Ovary (tissue), 9 donors: ENCODE results near the gene SLC23A3. TPM values are rescaled to one million over a fixed set of nuclear protein-coding genes. Genes with fewer than 3 reads are reported as not detected.

ENCODE experiments used
- DNase-seq, 5 donors: peaks; one replicate each; pipeline ENCODE4 v3.0.0-alpha.2; 2019 to 2020
- H3K27ac ChIP-seq, 2 donors: fragments of 200-600 bp; one replicate each; pipeline versions ENCODE4 v1.5.1 to v1.8.0; 2019 to 2022
- H3K27me3 ChIP-seq: fragments of 200-600 bp; one replicate; pipeline ENCODE4 v1.8.0; 2022
- H3K36me3 ChIP-seq: fragments of 200-600 bp; sonication (generic); one replicate; pipeline ENCODE4 v1.5.1; 2019
- H3K4me1 ChIP-seq: one replicate; pipeline ENCODE4 v1.8.1; 2013; ENCODE audit warnings: mild to moderate bottlenecking, moderate library complexity; ENCODE audit not compliant: insufficient read depth
- H3K4me3 ChIP-seq: fragments of 200-600 bp; sonication (generic); one replicate; pipeline ENCODE4 v1.5.1; 2017
- H3K9me3 ChIP-seq, 2 donors: fragments of 200-600 bp in 1 of 2; sonication (generic) in 1 of 2; one replicate each; pipeline versions ENCODE4 v1.5.1 to v1.8.1; 2013 to 2019; ENCODE audit warnings: mild to moderate bottlenecking in 1 of 2, moderate library complexity in 1 of 2
- EP300 ChIP-seq: sonication (generic); formaldehyde crosslinking; IDR thresholded peaks from one replicate; pipeline ENCODE4 v1.6.1; 2017; ENCODE audit warnings: antibody characterized with exemption
- POLR2A ChIP-seq: fragments of 450-650 bp; IDR thresholded peaks from one replicate; pipeline ENCODE4 v1.6.1; 2017; ENCODE audit warnings: antibody characterized with exemption, mild to moderate bottlenecking, moderate library complexity
- WGBS, 3 donors: extraction: QIAGEN DNeasy Blood & Tissue Kit in 1 of 3; methylation state at CpG; one replicate each; pipeline versions ENCODE4 v1.1.5 to v1.1.7; 2013 to 2017; 5-methylcytosine and 5-hydroxymethylcytosine counted together
- intact Hi-C, 4 donors: fragments of 100-400 bp; cut with DNase I; formaldehyde crosslinking; loops; one replicate each; pipeline versions ENCODE4 v1.11.0 to v1.15.1; 2022 to 2023
- polyA plus RNA-seq, 2 donors: library from polyadenylated mRNA; stranded (reverse); fragments of 200-250 nt in 1 of 2; fragments of 350-450 nt in 1 of 2; fragmentation: Illumina TruSeq in 1 of 2; extraction: RNeasy Lipid Tissue Mini Kit (QIAGEN cat#74804) in 1 of 2; gene quantifications; one replicate each; pipeline ENCODE4 v1.2.3, GENCODE V29; 2013 to 2014
- total RNA-seq, 7 donors: library from RNA; depleted of rRNA in 2 of 7; stranded (reverse); fragments of >200 nt in 2 of 7; fragmentation: NEBNext Ultra II Directional in 3 of 7; extraction: Animal tissue kit (Norgen Biotek cat#: 25700) in 3 of 7; gene quantifications; one replicate each; pipeline versions ENCODE4 v1.1.0 to v1.2.4, GENCODE V29; 2016 to 2023
- TF ChIP-seq, protein P1 (sequence below), 3 donors: fragments of 450-650 bp in 2 of 3; fragments of 200-600 bp in 1 of 3; IDR thresholded peaks; one replicate each; pipeline versions ENCODE4 v1.5.1 to v1.8.0; 2016 to 2022; ENCODE audit warnings: antibody characterized with exemption in 3 of 3, mild to moderate bottlenecking in 1 of 3
- donor health status: DM: no; HTN: no; CAD: no; lungs with moderate emphysema.
- donor health status: DM: no; HTN: no; CAD: no.
- donor health status: Bipolar disorder and iron deficiency.
- donor health status: DM: yes; HTN: yes; CAD: no.
- donor health status: DM: no; HTN: no; CAD: no.
- donor health status: DM: yes; HTN: yes; CAD: no.

SLC23A3 gene
- total and polyA plus RNA-seq, 9 donors = 0.81 to 4.5 (median 1.3) TPM

DNA sequence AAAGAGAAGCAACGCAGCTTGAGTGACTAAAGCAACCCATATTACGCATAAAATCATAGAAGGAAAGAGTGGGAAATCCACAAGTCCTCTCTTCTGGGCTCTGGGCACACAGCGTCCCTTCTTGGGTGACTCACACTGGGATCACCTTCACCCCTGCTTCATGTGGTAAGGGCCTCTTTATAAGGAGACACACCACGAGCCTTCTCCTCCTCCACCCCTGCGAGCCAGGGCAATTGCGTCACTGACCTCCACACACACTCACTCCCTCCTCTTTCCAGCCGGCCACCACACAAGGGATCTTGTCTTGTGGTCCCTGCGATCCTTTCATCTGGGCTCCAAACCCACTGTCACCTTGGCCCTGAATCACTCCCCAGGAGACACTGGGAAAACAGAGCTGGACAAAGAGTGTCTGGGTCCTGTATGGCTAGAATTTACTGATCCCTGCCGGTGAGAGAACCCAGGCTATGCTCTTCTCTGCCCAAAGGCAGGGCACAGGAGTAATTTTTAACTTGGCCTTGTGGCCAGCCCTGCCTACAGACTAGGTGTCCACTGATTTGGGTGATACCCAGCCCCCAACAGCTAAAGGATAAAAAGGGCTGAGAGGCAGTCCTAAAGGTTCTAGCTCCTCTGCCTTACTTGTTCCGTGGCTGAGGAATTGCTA is 44.5 kb downstream of the SLC23A3 start:
- intact Hi-C loops = no loop called here
- DNase-seq = peak in 4 of 5 donors; percentile 38 to 65 (median 55)
- no peak for TF ChIP-seq EP300
- TF ChIP-seq POLR2A = no peak
- TF ChIP-seq, protein P1, sequence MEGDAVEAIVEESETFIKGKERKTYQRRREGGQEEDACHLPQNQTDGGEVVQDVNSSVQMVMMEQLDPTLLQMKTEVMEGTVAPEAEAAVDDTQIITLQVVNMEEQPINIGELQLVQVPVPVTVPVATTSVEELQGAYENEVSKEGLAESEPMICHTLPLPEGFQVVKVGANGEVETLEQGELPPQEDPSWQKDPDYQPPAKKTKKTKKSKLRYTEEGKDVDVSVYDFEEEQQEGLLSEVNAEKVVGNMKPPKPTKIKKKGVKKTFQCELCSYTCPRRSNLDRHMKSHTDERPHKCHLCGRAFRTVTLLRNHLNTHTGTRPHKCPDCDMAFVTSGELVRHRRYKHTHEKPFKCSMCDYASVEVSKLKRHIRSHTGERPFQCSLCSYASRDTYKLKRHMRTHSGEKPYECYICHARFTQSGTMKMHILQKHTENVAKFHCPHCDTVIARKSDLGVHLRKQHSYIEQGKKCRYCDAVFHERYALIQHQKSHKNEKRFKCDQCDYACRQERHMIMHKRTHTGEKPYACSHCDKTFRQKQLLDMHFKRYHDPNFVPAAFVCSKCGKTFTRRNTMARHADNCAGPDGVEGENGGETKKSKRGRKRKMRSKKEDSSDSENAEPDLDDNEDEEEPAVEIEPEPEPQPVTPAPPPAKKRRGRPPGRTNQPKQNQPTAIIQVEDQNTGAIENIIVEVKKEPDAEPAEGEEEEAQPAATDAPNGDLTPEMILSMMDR (IDR thresholded peaks at IDR 0.05) = no peak
- 74 to 83% (median 79%) methylated on average over 10 of the region's 10 CpGs for WGBS, 3 donors
- Histone ChIP-seq H3K27ac (no peak overlapping the region), H3K4me1 (peaks cover 13% of the 10 kb centered on the region), H3K9me3 (no peaks in the 10 kb centered on the region), H3K36me3 (no peaks in the 10 kb centered on the region), H3K4me3 (no peak overlapping the region), H3K27me3 (no peaks in the 10 kb centered on the region)

DNA sequence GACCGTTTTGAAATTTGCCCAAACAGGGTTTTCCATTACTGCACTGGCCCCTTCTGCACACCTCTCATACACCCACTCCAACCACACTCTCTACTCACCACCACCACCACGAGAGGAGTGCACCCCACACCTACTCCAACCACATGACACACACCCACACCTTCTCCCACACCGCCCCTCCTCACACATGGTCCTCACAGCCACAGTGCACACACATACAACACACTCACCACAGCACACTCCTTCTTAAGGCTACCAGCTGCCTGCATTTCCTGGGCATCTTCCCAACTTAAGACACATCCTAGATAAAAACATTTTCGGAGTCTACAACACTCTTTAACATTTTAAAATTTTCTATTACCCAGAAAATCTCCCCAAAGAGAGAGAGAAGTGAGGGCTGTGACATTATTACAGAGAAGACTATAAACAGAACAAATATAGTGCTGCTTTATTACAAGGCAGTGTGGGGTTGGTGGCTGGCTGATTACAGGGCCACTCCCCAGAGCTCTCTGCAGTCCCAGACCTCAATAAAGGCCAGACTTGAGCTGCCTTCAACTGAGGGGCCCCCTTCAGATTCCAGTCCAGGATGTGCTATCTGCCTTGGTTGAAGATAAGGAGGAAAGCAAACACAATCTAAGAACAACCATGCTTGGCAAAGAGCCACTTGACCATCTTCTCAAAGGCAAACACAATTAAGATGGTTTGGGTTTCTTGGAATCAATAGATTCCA is 45.3 kb downstream of the SLC23A3 start:
- intact Hi-C loops = no loop called here
- WGBS, 3 donors = 20 to 34% (median 20%) methylated on average over 4 of the region's 4 CpGs
- peak in 3 of 5 donors; percentile 24 to 37 (median 25) for DNase-seq
- H3K9me3 ChIP-seq = no peaks in the 10 kb centered on the region
- TF ChIP-seq, protein P1 (IDR thresholded peaks at IDR 0.05) = no peak
- no peak for TF ChIP-seq EP300
- no peak for TF ChIP-seq POLR2A
- no peaks in the 10 kb centered on the region for H3K36me3 ChIP-seq
- H3K27ac ChIP-seq = no peak overlapping the region
- no peak overlapping the region for H3K4me3 ChIP-seq
- peaks cover 13% of the 10 kb centered on the region for H3K4me1 ChIP-seq
- no peaks in the 10 kb centered on the region for H3K27me3 ChIP-seq

DNA sequence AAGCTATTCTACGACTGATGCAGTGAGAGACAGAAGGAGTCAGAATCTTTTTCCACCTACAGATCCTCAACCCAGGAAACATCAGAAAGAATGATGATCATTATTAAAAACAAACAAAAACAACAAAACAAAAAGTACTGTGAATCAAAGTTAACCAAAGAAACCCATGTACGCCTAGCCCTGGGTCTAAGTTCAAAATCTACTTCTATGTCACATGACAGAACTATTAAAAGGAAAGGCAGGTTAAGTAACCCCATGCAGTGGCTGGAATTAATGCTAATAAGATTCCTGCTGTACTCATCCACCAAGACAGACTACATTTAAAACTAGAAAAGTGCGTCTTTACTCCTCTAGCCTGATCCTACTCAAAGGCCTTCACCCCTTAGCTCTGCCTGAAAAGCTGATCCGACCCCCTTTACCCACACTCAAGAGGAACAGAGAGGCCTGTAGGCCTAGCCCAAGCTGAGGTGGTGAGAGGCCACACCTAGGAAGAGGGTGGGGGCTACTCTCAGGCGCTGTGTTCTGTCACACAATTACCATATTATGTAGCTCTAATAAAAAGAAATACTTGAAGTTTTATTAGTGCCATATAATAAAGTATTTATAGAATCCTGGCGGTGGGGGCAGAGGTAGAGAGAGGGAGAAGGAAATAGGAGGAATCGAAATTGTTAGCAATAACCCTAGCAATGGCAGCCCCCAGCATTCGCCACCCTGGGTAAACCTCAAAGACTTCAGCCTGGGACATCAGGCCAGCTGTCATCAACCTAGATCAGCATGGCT is 46.3 kb downstream of the SLC23A3 start:
- Histone ChIP-seq H3K4me1 (peaks cover 11% of the 10 kb centered on the region), H3K4me3 (no peak overlapping the region), H3K36me3 (no peaks in the 10 kb centered on the region), H3K9me3 (no peaks in the 10 kb centered on the region), H3K27me3 (no peaks in the 10 kb centered on the region), H3K27ac (no peak overlapping the region)
- TF ChIP-seq POLR2A (no peak), EP300 (no peak)
- TF ChIP-seq, protein P1 (IDR thresholded peaks at IDR 0.05) = no peak
- WGBS, 3 donors = 94 to 95% (median 95%) methylated on average over 8 of the region's 8 CpGs
- intact Hi-C loops = no loop called here
- DNase-seq = no peak

DNA sequence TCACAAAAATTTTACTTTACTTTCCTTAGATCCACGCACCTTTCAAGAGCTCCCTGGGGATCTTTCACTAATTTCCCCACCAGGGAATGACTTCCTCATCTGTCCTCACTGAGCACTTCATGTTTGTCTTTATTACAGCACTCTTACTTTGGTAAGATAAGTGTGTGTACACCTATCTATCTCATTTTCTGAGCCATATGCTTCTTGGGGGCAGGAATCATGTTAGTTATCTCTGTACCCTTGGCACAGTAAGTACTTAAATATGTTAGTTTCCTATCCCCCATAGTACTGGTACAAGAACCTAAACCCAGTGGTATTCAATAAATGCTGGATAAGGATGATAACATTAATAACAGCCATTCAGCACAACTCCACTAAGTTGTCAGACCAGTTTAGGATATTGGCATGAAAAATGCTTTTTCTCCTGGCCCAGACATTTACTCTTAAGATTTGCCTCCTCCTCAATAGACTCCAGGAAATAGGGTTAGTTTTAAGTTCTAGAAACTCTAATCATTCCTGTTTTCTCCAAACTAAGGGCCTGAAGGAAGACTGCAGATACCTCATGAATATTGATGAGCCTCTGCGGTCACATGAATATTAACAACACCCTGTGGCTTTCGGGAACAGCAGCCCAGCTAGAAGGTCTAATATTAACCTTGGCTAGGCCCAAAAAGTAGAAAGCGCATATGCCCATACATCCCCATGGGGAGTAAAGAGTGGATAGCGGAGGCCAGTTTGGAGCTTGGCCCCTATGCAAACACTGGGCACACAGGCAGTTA is 47.4 kb downstream of the SLC23A3 start:
- no peak for TF ChIP-seq EP300
- TF ChIP-seq, protein P1 (IDR thresholded peaks at IDR 0.05) = no peak
- TF ChIP-seq POLR2A = no peak
- intact Hi-C loops = no loop called here
- Histone ChIP-seq H3K27me3 (no peaks in the 10 kb centered on the region), H3K4me3 (no peak overlapping the region), H3K27ac (no peak overlapping the region), H3K36me3 (no peaks in the 10 kb centered on the region), H3K4me1 (peaks cover 9% of the 10 kb centered on the region), H3K9me3 (no peaks in the 10 kb centered on the region)
- 96% methylated on average over 5 of the region's 5 CpGs for WGBS, 3 donors
- DNase-seq = no peak
